Fibroblast of mammary gland (primary cell): Measurements from ENCODE around the gene KIF6.

Experiments used
- DNase-seq: peaks from one replicate; pipeline ENCODE4 v3.0.0-alpha.2; 2010; ENCODE audit warnings: low read depth
- H3K4me3 ChIP-seq: 2 replicates; pipeline ENCODE4 v1.5.1; 2011; ENCODE audit warnings: low read depth, mild to moderate bottlenecking, low read length, moderate library complexity; ENCODE audit not compliant: control insufficient read depth
- TF ChIP-seq, protein P1 (sequence below): conservative IDR thresholded peaks from 2 replicates; pipeline ENCODE4 v1.5.1; 2011; ENCODE audit warnings: low read depth, low read length, inconsistent platforms; ENCODE audit not compliant: control insufficient read depth, insufficient read depth

The KIF6 gene

GRCh38 chr6:39388606-39389483, 336.4 kb downstream of the KIF6 start:
- peak; percentile 2 for DNase-seq
- no peak overlapping the region for H3K4me3 ChIP-seq
- TF ChIP-seq, protein P1, sequence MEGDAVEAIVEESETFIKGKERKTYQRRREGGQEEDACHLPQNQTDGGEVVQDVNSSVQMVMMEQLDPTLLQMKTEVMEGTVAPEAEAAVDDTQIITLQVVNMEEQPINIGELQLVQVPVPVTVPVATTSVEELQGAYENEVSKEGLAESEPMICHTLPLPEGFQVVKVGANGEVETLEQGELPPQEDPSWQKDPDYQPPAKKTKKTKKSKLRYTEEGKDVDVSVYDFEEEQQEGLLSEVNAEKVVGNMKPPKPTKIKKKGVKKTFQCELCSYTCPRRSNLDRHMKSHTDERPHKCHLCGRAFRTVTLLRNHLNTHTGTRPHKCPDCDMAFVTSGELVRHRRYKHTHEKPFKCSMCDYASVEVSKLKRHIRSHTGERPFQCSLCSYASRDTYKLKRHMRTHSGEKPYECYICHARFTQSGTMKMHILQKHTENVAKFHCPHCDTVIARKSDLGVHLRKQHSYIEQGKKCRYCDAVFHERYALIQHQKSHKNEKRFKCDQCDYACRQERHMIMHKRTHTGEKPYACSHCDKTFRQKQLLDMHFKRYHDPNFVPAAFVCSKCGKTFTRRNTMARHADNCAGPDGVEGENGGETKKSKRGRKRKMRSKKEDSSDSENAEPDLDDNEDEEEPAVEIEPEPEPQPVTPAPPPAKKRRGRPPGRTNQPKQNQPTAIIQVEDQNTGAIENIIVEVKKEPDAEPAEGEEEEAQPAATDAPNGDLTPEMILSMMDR, result no peak

DNA sequence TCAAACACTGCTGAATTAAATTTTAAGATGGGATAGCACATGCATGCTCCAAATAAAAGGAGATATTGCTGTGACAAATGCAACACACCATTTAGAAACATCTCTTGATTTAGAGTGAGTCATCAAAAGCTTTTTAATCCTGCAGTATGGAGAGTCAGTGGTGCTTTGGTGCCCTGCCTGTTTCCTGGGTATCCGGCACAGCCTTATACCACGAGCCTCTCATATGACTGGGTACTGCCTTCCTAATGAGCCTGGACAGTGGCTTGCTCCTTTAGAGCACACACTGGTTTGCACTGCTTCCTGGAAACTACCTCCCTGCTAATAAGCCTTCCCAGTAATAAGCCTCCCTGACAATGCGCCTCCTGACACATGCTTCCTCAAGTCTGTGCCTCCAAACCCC, 337.4 kb downstream of the KIF6 start:
- no peak for DNase-seq

GRCh38 chr6:39386487-39386886, 338.7 kb downstream of the KIF6 start:
- no peak for DNase-seq
- H3K4me3 ChIP-seq, result no peak overlapping the region
- TF ChIP-seq, protein P1, result no peak

More for the DNA sequence above, 337.4 kb downstream of the KIF6 start:
- TF ChIP-seq, protein P1, result no peak
- no peak overlapping the region for H3K4me3 ChIP-seq

GRCh38 chr6:39381550-39382140, 343.6 kb downstream of the KIF6 start:
- no peak overlapping the region for H3K4me3 ChIP-seq
- no peak for DNase-seq
- TF ChIP-seq, protein P1, result no peak

DNA sequence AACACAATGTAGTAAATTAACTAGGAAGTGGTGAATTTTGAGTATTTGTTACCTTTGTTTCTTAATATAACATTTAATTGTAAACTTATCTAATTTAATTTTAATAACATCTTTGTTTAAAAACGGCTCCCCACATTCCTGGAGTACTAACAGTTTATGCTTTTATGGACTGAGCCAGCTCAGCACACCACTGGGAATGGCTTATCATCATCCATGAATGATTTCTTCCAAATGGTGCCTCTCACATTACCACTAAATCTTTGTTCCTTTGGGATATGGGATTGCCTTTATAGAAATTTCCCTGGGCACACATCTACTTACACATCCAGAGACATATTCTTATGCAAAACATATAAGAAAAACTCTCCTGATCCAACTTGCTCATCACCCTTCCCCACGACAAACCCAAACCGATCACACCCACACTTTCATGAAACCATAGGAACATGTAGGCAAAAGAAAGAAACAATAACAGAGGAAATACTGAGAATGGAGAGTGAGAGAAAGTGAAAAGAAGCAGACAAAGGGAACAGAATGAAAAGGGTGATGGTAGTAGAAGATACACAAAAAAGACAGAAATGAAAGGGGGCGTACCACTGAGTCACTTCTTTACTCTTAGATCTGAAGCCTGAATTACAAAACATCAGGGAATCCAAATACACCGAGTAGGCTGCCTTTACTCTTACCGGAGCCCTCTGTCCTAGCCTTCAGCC, 344.2 kb downstream of the KIF6 start:
- DNase-seq, result no peak
- TF ChIP-seq, protein P1, result no peak
- H3K4me3 ChIP-seq, result no peak overlapping the region

DNA sequence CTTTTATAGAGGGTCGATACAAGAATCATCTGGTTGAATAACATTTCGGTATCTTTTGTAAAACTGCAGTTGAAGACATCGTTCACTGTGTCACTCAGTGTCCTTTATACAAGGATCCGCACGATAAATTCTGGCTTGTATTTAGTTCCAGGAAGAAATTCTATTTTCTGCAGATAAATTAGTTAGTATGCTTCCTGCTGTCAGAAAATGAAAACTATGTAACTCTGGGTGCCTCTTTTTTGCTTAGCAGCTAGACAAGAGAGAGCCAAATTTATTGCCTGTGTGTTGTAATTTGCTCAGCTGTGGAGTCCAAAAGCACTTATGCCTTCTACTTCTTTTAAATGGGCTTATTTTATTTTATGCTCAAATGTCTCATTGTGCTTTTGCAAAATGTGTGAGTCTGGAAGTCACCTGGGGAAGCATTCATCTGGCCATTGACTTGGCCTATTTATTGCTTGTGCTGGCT, 346.2 kb downstream of the KIF6 start:
- no peak overlapping the region for H3K4me3 ChIP-seq
- TF ChIP-seq, protein P1, result no peak
- no peak for DNase-seq
